ENCODE data around the gene HAAO. TPM values are rescaled to one million over a fixed set of nuclear protein-coding genes. Genes with fewer than 3 reads are reported as not detected.

HAAO gene
- total and polyA plus RNA-seq, 2 of the 13 experiments (the other 11 are each of a cell fraction or from before 2014, with no cell fraction given): 36.1 to 42.7 TPM

DNA sequence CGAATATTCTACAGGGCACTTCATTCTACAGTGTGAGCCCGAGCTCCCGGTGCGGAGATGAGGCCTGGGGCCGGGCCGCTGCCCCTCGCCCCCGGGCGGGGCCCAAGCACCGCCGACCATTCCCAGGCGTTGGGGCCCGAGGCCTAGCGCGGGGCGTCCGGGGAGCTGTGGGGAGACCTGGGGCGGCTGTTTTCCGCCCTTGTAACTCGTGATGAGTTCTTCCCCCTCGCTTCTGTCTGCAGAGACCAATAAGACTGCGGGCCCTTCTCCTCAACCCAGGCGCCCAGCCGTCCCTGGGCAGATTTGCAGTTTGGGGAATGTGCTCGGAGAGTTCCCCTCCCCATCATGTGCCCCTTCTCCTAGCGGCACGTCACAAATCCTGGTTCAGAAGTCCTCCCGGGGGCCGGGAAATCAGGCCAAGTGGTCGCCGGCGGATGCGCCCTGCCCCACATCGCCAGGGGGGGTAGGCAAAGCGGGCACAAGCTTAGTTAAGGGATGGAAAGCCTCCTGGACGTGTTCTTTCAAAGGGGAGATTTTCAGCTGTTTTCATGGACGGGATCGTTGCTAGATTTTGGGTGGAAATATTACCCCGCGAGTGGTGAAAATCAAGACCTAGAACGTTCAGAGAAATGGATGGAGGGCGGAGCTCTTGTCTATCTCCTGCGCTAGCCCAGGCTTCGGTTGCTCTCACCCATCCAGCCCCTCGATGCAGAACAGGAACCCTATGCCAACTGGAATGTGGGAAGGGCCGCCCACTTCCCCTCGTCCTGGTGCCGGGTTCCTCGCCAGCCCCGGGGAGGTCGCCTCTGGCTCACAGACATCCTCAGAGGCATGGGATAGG is 18.8 kb upstream of the HAAO start (continued):
- TF ChIP-seq NAIF1 (CRISPR knock-in tag; IDR thresholded peaks at IDR 0.05; ENCODE audit: borderline replicate concordance) (peak; percentile 51), KLF15 (CRISPR knock-in tag; IDR thresholded peaks at IDR 0.05; ENCODE audit: borderline replicate concordance) (no peak), MBD4 (IDR thresholded peaks at IDR 0.05; ENCODE audit: borderline replicate concordance, low read length) (no peak), ARNT (IDR thresholded peaks at IDR 0.05) (no peak), STAG1 (CRISPR knock-in tag; IDR thresholded peaks at IDR 0.05) (no peak), ADNP (CRISPR knock-in tag; IDR thresholded peaks at IDR 0.05) (no peak), ZNF530 (CRISPR knock-in tag; IDR thresholded peaks at IDR 0.05; ENCODE audit: low read depth) (no peak), SP4 (CRISPR knock-in tag; IDR thresholded peaks at IDR 0.05) (no peak), TEAD3 (CRISPR knock-in tag; optimal IDR thresholded peaks at IDR 0.05; ENCODE audit: borderline replicate concordance) (peak; percentile 57), ZNF7 (CRISPR knock-in tag; IDR thresholded peaks at IDR 0.05) (no peak), ZFP1 (CRISPR knock-in tag; IDR thresholded peaks at IDR 0.05) (no peak), CBX5 (CRISPR knock-in tag; IDR thresholded peaks at IDR 0.05; ENCODE audit: borderline replicate concordance) (no peak; the same call in 1 of the 2 replicates), ZFP90 (CRISPR knock-in tag; IDR thresholded peaks at IDR 0.05; ENCODE audit: borderline replicate concordance) (no peak), ZNF615 (CRISPR knock-in tag; IDR thresholded peaks at IDR 0.05; ENCODE audit: borderline replicate concordance) (0 out of 2 replicates have a peak, but pooled peaks have one; percentile 74)
- TF ChIP-seq, protein P1, sequence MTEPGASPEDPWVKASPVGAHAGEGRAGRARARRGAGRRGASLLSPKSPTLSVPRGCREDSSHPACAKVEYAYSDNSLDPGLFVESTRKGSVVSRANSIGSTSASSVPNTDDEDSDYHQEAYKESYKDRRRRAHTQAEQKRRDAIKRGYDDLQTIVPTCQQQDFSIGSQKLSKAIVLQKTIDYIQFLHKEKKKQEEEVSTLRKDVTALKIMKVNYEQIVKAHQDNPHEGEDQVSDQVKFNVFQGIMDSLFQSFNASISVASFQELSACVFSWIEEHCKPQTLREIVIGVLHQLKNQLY (CRISPR knock-in tag; IDR thresholded peaks at IDR 0.05): no peak
- TF ChIP-seq, protein P2, sequence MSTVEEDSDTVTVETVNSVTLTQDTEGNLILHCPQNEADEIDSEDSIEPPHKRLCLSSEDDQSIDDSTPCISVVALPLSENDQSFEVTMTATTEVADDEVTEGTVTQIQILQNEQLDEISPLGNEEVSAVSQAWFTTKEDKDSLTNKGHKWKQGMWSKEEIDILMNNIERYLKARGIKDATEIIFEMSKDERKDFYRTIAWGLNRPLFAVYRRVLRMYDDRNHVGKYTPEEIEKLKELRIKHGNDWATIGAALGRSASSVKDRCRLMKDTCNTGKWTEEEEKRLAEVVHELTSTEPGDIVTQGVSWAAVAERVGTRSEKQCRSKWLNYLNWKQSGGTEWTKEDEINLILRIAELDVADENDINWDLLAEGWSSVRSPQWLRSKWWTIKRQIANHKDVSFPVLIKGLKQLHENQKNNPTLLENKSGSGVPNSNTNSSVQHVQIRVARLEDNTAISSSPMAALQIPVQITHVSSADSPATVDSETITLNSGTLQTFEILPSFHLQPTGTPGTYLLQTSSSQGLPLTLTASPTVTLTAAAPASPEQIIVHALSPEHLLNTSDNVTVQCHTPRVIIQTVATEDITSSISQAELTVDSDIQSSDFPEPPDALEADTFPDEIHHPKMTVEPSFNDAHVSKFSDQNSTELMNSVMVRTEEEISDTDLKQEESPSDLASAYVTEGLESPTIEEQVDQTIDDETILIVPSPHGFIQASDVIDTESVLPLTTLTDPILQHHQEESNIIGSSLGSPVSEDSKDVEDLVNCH (CRISPR knock-in tag; IDR thresholded peaks at IDR 0.05): no peak
- TF ChIP-seq, protein P3, sequence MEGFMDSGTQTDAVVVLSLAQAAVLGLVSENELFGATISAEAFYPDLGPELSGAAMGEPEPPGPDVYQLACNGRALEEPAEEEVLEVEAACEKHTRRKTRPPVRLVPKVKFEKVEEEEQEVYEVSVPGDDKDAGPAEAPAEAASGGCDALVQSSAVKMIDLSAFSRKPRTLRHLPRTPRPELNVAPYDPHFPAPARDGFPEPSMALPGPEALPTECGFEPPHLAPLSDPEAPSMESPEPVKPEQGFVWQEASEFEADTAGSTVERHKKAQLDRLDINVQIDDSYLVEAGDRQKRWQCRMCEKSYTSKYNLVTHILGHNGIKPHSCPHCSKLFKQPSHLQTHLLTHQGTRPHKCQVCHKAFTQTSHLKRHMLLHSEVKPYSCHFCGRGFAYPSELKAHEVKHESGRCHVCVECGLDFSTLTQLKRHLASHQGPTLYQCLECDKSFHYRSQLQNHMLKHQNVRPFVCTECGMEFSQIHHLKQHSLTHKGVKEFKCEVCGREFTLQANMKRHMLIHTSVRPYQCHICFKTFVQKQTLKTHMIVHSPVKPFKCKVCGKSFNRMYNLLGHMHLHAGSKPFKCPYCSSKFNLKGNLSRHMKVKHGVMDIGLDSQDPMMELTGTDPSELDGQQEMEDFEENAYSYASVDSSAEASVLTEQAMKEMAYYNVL (CRISPR knock-in tag; IDR thresholded peaks at IDR 0.05; ENCODE audit: borderline replicate concordance): no peak
- TF ChIP-seq, protein P4, sequence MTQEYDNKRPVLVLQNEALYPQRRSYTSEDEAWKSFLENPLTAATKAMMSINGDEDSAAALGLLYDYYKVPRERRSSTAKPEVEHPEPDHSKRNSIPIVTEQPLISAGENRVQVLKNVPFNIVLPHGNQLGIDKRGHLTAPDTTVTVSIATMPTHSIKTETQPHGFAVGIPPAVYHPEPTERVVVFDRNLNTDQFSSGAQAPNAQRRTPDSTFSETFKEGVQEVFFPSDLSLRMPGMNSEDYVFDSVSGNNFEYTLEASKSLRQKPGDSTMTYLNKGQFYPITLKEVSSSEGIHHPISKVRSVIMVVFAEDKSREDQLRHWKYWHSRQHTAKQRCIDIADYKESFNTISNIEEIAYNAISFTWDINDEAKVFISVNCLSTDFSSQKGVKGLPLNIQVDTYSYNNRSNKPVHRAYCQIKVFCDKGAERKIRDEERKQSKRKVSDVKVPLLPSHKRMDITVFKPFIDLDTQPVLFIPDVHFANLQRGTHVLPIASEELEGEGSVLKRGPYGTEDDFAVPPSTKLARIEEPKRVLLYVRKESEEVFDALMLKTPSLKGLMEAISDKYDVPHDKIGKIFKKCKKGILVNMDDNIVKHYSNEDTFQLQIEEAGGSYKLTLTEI (CRISPR knock-in tag; conservative IDR thresholded peaks at IDR 0.05): no peak
